Esophagus squamous epithelium (tissue), 5 donors: ENCODE data around the gene LPP. TPM values are rescaled to one million over a fixed set of nuclear protein-coding genes. Genes with fewer than 3 reads are reported as not detected.
"Not testable (repeated sequence)": the region's sequence is repeated elsewhere in the genome, so short reads cannot be mapped to it uniquely, and the experiment has no call there.

Experiments
- DNase-seq: peaks from one replicate; lab custom pipeline; 2025; lab: John Stamatoyannopoulos, UW
- H3K27ac ChIP-seq, 4 donors: fragments of 200-600 bp; sonication (generic); one replicate each; pipeline ENCODE4 v1.5.1; 2016 to 2019; ENCODE audit warnings: mild to moderate bottlenecking in 1 of 4
- H3K27me3 ChIP-seq, 4 donors: fragments of 200-600 bp; sonication (generic); 1 replicate in 3 of 4; 2 replicates in 1 of 4; pipeline versions ENCODE4 v1.5.1 to v1.6.0; 2017 to 2021; ENCODE audit warnings: antibody characterized with exemption in 1 of 4
- H3K36me3 ChIP-seq, 3 donors: fragments of 200-600 bp; sonication (generic); one replicate each; pipeline ENCODE4 v1.5.1; 2016 to 2019
- H3K4me1 ChIP-seq, 3 donors: fragments of 200-600 bp; sonication (generic); one replicate each; pipeline ENCODE4 v1.5.1; 2017 to 2019
- H3K4me3 ChIP-seq, 4 donors: fragments of 200-600 bp; sonication (generic); 1 replicate in 3 of 4; 2 replicates in 1 of 4; pipeline ENCODE4 v1.5.1; 2016 to 2019; ENCODE audit warnings: mild to moderate bottlenecking in 2 of 4, moderate library complexity in 1 of 4
- H3K9me3 ChIP-seq, 3 donors: fragments of 200-600 bp; sonication (generic); one replicate each; pipeline ENCODE4 v1.5.1; 2016 to 2019
- CTCF ChIP-seq, 6 experiments: fragments of 450-650 bp in 4 of 6; fragments of 200-600 bp in 2 of 6; sonication (generic) in 2 of 6; IDR thresholded peaks; one replicate each; pipeline ENCODE4 v1.5.1; 2016 to 2019; ENCODE audit warnings: antibody characterized with exemption in 6 of 6, mild to moderate bottlenecking in 4 of 6, moderate library complexity in 4 of 6
- POLR2A ChIP-seq, 4 donors: fragments of 450-650 bp; IDR thresholded peaks; one replicate each; pipeline ENCODE4 v1.6.1; 2017; ENCODE audit warnings: antibody characterized with exemption in 4 of 4, mild to moderate bottlenecking in 4 of 4, moderate library complexity in 3 of 4
- WGBS, 2 donors: methylation state at CpG; one replicate each; pipeline ENCODE4 v1.1.5; 2018; 5-methylcytosine and 5-hydroxymethylcytosine counted together
- intact Hi-C: fragments of 100-400 bp; cut with DNase I; formaldehyde crosslinking; loops from one replicate; pipeline ENCODE4 v1.15.0; 2022
- total RNA-seq, 4 donors: library from RNA; depleted of rRNA; stranded (reverse); fragments of >200 nt; gene quantifications; one replicate each; pipeline ENCODE4 v1.1.0, GENCODE V29; 2016
- donor health status: DM: yes; HTN: yes; CAD: no.

LPP gene
- total RNA-seq, 4 donors from 2014 or later = 41.4 to 369 (median 97.3) TPM

- Histone ChIP-seq H3K9me3 (no peaks in the 10 kb centered on the region), H3K27ac (peak overlapping the region in 2 of 4 donors; percentile 6 to 29), H3K4me1 (peaks cover 0 to 24% (median 5%) of the 10 kb centered on the region in 3 donors), H3K27me3 (no peaks in the 10 kb centered on the region), H3K36me3 (peaks cover 0 to 16% (median 12%) of the 10 kb centered on the region in 3 donors), H3K4me3 (no peak overlapping the region)
- no peak for DNase-seq
- TF ChIP-seq POLR2A (IDR thresholded peaks at IDR 0.05) = no peak
- no peak for TF ChIP-seq CTCF (IDR thresholded peaks at IDR 0.05)
- intact Hi-C loops = no loop called here
Measured at GRCh38 chr3:188605231-188605630, 451.3 kb downstream of the LPP start.

GRCh38 chr3:188605905-188606304, 451.9 kb downstream of the LPP start:
- peaks cover 0 to 22% (median 12%) of the 10 kb centered on the region in 3 donors for H3K36me3 ChIP-seq
- no peak overlapping the region for H3K4me3 ChIP-seq
- TF ChIP-seq CTCF (IDR thresholded peaks at IDR 0.05) = no peak
- H3K27ac ChIP-seq = peak overlapping the region in 3 of 4 donors; percentile 12 to 59 (median 29)
- H3K9me3 ChIP-seq = no peaks in the 10 kb centered on the region
- intact Hi-C loops = no loop called here
- 91% methylated on average over 5 of the region's 5 CpGs for WGBS, 2 donors
- H3K27me3 ChIP-seq = no peaks in the 10 kb centered on the region
- DNase-seq = no peak
- peaks cover 0 to 24% (median 5%) of the 10 kb centered on the region in 3 donors for H3K4me1 ChIP-seq

DNA sequence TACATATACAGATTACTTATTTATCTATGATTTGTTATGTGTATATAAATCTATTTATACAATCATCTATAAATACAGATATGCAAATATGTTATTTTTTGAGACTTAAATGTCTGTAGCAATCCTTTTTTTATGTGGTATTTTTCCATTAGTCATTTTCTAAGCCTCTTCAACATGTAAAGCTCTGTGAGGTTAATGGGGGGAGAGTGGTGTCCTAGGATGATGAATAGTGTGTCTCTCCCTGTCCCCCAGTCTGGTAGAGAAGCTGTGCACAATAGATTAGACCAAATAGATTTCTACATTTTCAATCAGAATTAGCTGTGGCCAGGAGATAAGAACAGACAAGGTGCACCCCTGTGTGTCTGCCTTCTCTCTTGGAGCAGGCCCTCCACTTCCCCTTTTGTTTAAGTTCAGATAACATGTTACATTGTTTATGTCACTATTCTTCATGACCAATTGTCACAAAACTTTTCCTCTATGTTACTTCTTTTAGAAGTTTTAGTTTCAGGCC, 453.9 kb downstream of the LPP start:
- Histone ChIP-seq H3K4me3 (no peak overlapping the region), H3K36me3 (peaks cover 0 to 25% (median 12%) of the 10 kb centered on the region in 3 donors), H3K4me1 (peaks cover 0 to 24% (median 5%) of the 10 kb centered on the region in 3 donors), H3K27me3 (no peaks in the 10 kb centered on the region), H3K9me3 (no peaks in the 10 kb centered on the region), H3K27ac (peak overlapping the region in 1 of 4 donors; percentile 22)
- no peak for DNase-seq
- no peak for TF ChIP-seq POLR2A (IDR thresholded peaks at IDR 0.05)
- intact Hi-C loops = no loop called here

DNA sequence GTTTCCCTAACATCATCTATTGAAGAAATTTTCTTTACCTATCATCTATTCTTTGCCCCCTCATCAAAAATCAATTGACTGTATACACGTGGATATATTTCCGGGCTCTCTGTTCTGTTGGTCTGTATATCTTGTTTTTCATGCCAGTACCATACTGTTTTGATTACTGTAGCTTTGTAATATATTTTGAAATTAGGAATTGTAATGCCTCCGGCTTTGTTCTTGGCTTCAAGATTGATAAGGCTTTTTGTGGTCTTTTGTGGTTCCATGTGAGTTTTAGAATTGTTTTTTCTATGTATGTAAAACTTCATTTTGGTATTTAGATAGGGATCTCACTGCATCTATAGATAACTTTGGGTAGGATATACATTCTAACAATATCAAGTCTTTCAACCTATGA, 454.4 kb downstream of the LPP start:
- WGBS, 2 donors = 92 to 93% methylated on average over 3 of the region's 3 CpGs
- DNase-seq = no peak

DNA sequence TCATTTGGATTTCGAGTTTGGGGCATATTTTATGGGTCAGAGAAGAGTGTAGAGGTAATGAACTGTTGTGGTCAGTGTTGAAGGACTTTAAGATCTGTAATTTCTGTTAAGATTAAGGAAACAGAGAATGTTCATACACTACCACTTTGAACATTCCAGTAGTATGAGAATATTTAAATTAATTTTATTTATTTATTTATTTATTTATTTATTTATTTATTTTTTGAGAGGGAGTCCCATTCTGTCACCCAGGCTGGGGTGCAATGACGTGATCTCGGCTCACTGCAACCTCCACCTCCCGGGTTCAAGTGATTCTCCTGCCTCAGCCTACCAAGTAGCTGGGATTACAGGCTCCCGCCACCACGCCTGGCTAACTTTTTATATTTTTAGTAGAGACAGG, 459.8 kb downstream of the LPP start:
- H3K4me3 ChIP-seq, H3K27me3 ChIP-seq, H3K4me1 ChIP-seq, H3K27ac ChIP-seq, H3K9me3 ChIP-seq, intact Hi-C loops, DNase-seq: not testable (repeated sequence)
- H3K36me3 ChIP-seq = peaks cover 0 to 29% (median 12%) of the 10 kb centered on the region in 3 donors
- 94 to 96% methylated on average over 6 of the region's 6 CpGs for WGBS, 2 donors

More for the DNA sequence above, 454.4 kb downstream of the LPP start:
- Histone ChIP-seq H3K27me3 (no peaks in the 10 kb centered on the region), H3K27ac (no peak overlapping the region), H3K9me3 (no peaks in the 10 kb centered on the region), H3K36me3 (peaks cover 0 to 25% (median 12%) of the 10 kb centered on the region in 3 donors), H3K4me3 (no peak overlapping the region), H3K4me1 (peaks cover 0 to 24% (median 5%) of the 10 kb centered on the region in 3 donors)
- no peak for TF ChIP-seq POLR2A (IDR thresholded peaks at IDR 0.05)
- TF ChIP-seq CTCF (IDR thresholded peaks at IDR 0.05) = no peak
- intact Hi-C loops = no loop called here

DNA sequence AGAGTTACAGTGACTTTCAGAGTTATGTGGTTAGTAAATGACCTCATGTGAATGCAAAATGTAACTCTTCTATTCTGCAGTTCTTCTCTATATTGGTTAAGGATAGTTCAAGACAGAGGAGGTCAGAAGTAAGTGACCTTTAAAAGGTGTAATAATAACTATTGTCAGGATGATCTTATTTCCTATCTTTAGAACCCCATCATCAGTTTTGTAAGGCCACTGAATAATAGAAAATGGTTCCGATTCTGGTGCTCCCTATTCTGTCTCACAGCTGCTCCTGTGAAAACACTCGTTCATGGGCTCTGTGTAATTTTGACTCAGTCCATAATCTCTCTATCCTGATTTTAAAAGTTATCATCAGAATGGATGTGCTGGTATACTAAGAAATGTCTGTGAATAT, 463.3 kb downstream of the LPP start:
- Histone ChIP-seq H3K4me3 (no peak overlapping the region), H3K27ac (peak overlapping the region in 1 of 4 donors; percentile 30), H3K9me3 (no peaks in the 10 kb centered on the region), H3K36me3 (peaks cover 0 to 5% (median 0%) of the 10 kb centered on the region in 3 donors), H3K27me3 (no peaks in the 10 kb centered on the region), H3K4me1 (no peaks in the 10 kb centered on the region)
- no peak for DNase-seq
- no peak for TF ChIP-seq POLR2A (IDR thresholded peaks at IDR 0.05)
- TF ChIP-seq CTCF (IDR thresholded peaks at IDR 0.05) = no peak
- intact Hi-C loops = no loop called here
- 89 to 90% methylated on average over 2 of the region's 2 CpGs for WGBS, 2 donors
